Adrenal gland (tissue), 5 donors: Measurements from ENCODE around the gene RPL23.

Experiments used
- CTCF ChIP-seq, 6 experiments: fragments of 450-650 bp in 4 of 6; fragments of 200-600 bp in 2 of 6; sonication (generic) in 1 of 6; IDR thresholded peaks; 1 replicate in 5 of 6; 2 replicates in 1 of 6; pipeline versions ENCODE4 v1.5.1 to v1.8.0; 2016 to 2021; ENCODE audit warnings: antibody characterized with exemption in 6 of 6, mild to moderate bottlenecking in 2 of 6, moderate library complexity in 1 of 6
- POLR2A ChIP-seq, 2 donors: fragments of 450-650 bp; IDR thresholded peaks; one replicate each; pipeline ENCODE4 v1.6.1; 2017; ENCODE audit warnings: antibody characterized with exemption in 2 of 2, mild to moderate bottlenecking in 2 of 2, moderate library complexity in 1 of 2
- donor health status: DM: no; HTN: no; CAD: no.

DNA sequence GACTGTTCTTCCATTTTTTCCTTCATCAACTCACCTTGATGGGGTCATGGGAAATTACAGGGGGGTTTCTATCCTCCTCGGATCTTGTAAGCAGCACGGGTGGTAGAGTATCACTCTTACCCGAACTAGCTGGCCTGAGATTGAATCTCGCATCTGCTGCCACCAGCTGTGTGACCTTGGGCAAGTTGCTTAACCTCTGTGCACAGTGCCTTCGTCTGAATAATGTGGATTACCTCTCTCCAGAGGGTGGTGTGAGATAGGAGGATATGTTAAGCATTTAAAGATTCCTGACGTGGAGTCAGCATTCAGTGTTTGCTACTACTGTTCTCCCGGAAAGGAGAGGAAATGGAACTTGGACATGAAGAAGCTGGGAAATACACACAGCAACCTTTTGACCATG lies 40.8 kb upstream of the RPL23 start:
- no peak for TF ChIP-seq CTCF (IDR thresholded peaks at IDR 0.05)
- TF ChIP-seq POLR2A (IDR thresholded peaks at IDR 0.05): no peak
